IPS DF 6.9 (cell line): ENCODE results near the gene LTF.
"Not testable (repeated sequence)": the region's sequence is repeated elsewhere in the genome, so short reads cannot be mapped to it uniquely, and the experiment has no call there.

Source experiments
- DNase-seq: peaks from one replicate; pipeline ENCODE4 v3.0.0-alpha.2; 2013; ENCODE audit warnings: low read depth, low spot score
- H3K27ac ChIP-seq: one replicate; pipeline ENCODE4 v1.5.1; 2013; ENCODE audit warnings: low read length, control low read depth
- H3K27me3 ChIP-seq: 2 replicates; pipeline ENCODE4 v1.6.1; 2013; ENCODE audit warnings: mild to moderate bottlenecking, low read length; ENCODE audit not compliant: control insufficient read depth, insufficient read depth
- H3K36me3 ChIP-seq: 2 replicates; pipeline ENCODE4 v1.6.1; 2013; ENCODE audit warnings: low read length; ENCODE audit not compliant: control insufficient read depth, insufficient read depth
- H3K4me1 ChIP-seq: 2 replicates; pipeline ENCODE4 v1.6.1; 2013; ENCODE audit warnings: low read length; ENCODE audit not compliant: control insufficient read depth, insufficient read depth
- H3K4me3 ChIP-seq: 2 replicates; pipeline ENCODE4 v1.5.1; 2013; ENCODE audit warnings: mild to moderate bottlenecking, low read length
- H3K9me3 ChIP-seq: 2 replicates; pipeline ENCODE4 v1.6.1; 2013; ENCODE audit warnings: low read length, inconsistent platforms; ENCODE audit not compliant: control insufficient read depth, insufficient read depth
- WGBS: extraction: QIAGEN DNeasy Blood & Tissue Kit; methylation state at CpG from one replicate; pipeline ENCODE4 v1.1.7; 2013; ENCODE audit warnings: mixed read lengths, missing lambda C conversion rate; ENCODE audit not compliant: insufficient read length, insufficient coverage; 5-methylcytosine and 5-hydroxymethylcytosine counted together

The LTF gene

DNA sequence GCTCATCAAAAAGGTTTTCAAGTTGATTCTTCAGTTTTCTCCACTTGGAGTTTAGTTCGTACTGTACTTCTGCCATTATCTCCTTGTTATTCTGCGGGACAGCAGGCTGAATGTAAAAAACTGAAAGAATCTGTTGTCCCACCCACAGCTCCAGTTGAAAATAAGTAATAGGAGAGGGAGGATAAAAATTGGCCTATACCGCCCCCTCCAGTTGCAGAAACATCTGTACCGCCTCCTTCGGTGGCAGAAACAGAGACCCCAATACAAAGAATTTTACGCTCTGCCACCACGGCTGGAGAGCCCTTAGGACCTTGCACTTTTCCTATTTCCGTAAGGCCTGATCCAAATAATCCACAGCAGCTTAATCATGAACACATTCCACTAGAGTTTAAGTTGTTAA lies 37.3 kb downstream of the LTF start:
- not testable (repeated sequence) for DNase-seq, H3K4me3 ChIP-seq
- WGBS: no CpG with 5 or more reads among the region's 8 CpGs

DNA sequence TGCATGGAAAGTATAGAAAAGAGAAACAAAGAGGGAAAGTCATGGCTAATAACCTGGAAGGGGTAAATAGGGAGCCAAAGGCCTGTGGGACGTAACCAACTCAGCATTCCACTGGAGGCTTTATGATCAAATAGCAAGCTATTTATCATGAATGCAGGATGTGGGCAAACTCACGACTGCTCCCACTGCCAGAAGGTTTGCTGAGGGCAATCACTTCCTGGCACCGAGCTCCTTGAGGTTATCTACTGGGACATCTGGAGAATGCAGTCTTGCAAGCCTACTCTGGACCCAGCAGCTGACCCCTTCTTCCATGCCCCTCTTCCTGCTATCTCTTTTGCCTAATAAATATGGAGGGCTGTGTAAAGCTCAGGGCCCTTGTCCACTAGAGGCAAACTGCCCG lies 38.2 kb downstream of the LTF start:
- WGBS: no CpG with 5 or more reads among the region's 4 CpGs
- not testable (repeated sequence) for H3K4me3 ChIP-seq, H3K9me3 ChIP-seq, H3K4me1 ChIP-seq, H3K27me3 ChIP-seq, DNase-seq, H3K36me3 ChIP-seq, H3K27ac ChIP-seq

More for the DNA sequence above, 37.3 kb downstream of the LTF start:
- H3K27me3 ChIP-seq, H3K4me1 ChIP-seq, H3K36me3 ChIP-seq, H3K9me3 ChIP-seq, H3K27ac ChIP-seq: not testable (repeated sequence)

DNA sequence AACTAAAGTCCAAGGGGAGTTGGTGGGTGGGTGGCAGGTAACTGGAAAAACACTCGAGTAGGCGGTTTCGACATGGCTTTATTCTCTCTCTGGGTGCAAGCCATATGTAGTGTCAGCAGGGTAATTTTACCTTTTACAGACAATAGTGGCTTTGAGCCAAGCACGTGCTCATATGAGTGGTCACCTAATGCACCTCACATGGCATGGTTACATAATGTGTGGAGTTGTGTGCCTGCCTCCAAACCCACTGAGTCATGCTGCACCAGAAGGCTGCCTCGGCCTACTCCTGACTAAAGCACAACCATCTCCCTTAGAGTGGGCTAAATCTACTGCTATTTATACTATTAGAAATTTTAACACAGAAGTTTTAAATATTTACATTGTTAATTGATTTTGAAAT lies 41.1 kb downstream of the LTF start:
- no peak for DNase-seq
- H3K27ac ChIP-seq: no peak overlapping the region
- WGBS: no CpG with 5 or more reads among the region's 5 CpGs

DNA sequence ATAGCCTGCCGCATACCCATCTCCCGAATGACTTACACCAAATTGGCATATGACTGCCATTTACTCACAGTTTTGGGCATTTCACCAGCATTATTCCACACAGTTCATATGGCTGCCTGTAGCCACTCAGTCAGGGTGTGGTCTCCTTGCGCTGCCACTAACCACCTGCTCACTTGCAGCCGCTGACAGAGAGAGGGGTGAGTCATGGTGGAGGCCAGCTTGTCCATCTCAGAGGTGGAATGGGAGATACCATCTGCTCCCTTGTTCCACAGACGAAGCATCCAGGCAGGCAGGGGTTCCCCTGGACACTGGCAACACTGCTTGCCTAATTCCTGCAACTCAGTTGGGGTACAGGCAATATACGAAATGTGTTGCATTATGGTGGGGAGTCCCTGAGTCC lies 42.1 kb downstream of the LTF start:
- Histone ChIP-seq H3K27ac (no peak overlapping the region), H3K27me3 (no peaks in the 10 kb centered on the region), H3K36me3 (no peaks in the 10 kb centered on the region), H3K4me3 (no peak overlapping the region), H3K4me1 (peaks cover 2% of the 10 kb centered on the region; the same call in 1 of the 2 replicates), H3K9me3 (no peaks in the 10 kb centered on the region)
- WGBS: no CpG with 5 or more reads among the region's 6 CpGs
- no peak for DNase-seq

More for the DNA sequence above, 41.1 kb downstream of the LTF start:
- Histone ChIP-seq H3K4me3 (no peak overlapping the region), H3K4me1 (peaks cover under 1% of the 10 kb centered on the region; the same call in 1 of the 2 replicates), H3K36me3 (no peaks in the 10 kb centered on the region), H3K27me3 (no peaks in the 10 kb centered on the region), H3K9me3 (no peaks in the 10 kb centered on the region)

DNA sequence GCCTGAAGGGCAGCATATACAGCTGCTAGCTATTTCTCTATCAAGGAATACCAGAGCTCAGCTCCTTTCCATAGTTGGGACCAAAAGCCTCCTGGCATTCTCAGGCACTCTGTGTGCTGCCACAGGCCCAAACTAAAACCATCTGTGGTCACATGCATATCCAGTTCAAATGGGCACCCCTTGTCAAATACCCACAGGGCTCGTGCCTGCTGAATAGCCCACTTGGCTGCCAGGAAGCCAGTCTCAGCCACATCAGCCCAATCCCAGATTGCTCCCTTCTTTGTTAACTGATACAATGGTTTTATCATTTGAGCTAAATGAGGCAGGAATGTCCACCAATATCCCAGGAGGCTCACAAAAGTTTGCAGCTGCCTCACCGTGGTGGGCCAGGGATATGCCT lies 43.8 kb downstream of the LTF start:
- H3K27ac ChIP-seq: no peak overlapping the region
- H3K27me3 ChIP-seq: no peaks in the 10 kb centered on the region
- no peaks in the 10 kb centered on the region for H3K36me3 ChIP-seq
- DNase-seq: no peak
- no peak overlapping the region for H3K4me3 ChIP-seq
- no peaks in the 10 kb centered on the region for H3K9me3 ChIP-seq
- peaks cover 2% of the 10 kb centered on the region; the same call in 1 of the 2 replicates for H3K4me1 ChIP-seq
- no CpG with 5 or more reads among the region's 2 CpGs for WGBS

DNA sequence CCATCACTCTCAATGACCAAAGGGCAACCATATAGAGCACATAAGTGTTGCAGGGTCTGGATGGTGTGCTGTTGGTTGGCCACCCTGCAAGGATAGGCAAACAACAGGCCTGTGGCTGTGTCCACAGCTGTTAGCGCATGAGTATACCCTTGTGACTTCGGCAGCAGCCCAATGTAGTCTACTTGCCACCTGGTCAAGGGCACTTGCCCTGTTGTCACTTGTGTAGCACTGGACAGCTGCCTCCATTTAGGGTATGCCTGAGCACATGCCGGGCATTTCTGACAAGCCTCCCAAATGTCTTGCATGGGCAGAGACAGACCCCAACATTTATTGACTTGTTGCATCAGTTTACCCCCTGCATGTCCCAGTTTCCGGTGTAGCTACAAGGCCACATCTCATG lies 44.9 kb downstream of the LTF start:
- Histone ChIP-seq H3K4me1 (peaks cover 2% of the 10 kb centered on the region; the same call in 1 of the 2 replicates), H3K27me3 (no peaks in the 10 kb centered on the region), H3K9me3 (no peaks in the 10 kb centered on the region), H3K4me3 (no peak overlapping the region), H3K27ac (no peak overlapping the region), H3K36me3 (no peaks in the 10 kb centered on the region)
- DNase-seq: no peak
- WGBS: no CpG with 5 or more reads among the region's 4 CpGs

DNA sequence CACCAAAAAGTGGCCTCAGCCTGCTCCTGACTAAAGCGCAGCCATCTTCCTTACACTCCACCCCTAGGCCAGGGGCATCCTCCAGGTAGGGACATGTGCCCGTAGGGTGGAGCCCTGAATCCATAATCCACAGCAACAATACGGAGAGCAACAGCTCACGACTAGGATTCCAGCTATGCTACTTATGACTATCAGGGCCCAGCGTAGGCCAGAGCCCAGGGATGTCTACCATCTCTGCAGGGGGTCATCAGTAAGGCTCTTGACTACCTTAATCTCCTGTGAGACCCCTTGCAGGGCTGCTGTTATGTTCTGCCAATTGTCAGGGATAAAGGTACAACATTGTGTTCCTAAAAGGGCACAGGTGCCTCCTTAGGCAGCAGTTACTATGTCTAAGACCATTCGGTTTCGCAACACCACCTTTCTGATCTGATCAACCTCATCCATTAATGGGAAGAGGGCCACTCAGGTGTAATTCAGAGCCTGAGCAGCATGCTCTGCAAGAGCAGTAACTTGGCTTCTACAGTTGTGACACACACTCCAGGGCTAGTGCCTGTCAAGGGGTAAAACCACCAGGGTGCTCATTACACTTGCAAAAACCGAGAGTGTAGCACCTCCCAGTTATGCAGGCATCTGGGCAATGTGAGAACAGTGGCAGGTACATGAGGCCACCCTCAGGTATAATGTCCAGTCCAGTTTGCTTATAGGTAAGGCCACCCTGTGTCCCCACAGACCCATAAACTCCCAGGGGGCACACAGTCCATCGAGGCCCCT lies 46.7 kb downstream of the LTF start:
- DNase-seq: no peak
- Histone ChIP-seq H3K36me3 (no peaks in the 10 kb centered on the region), H3K9me3 (no peaks in the 10 kb centered on the region), H3K4me3 (no peak overlapping the region), H3K4me1 (peaks cover 2% of the 10 kb centered on the region; the same call in 1 of the 2 replicates), H3K27ac (no peak overlapping the region), H3K27me3 (no peaks in the 10 kb centered on the region)
- no CpG with 5 or more reads among the region's 9 CpGs for WGBS

DNA sequence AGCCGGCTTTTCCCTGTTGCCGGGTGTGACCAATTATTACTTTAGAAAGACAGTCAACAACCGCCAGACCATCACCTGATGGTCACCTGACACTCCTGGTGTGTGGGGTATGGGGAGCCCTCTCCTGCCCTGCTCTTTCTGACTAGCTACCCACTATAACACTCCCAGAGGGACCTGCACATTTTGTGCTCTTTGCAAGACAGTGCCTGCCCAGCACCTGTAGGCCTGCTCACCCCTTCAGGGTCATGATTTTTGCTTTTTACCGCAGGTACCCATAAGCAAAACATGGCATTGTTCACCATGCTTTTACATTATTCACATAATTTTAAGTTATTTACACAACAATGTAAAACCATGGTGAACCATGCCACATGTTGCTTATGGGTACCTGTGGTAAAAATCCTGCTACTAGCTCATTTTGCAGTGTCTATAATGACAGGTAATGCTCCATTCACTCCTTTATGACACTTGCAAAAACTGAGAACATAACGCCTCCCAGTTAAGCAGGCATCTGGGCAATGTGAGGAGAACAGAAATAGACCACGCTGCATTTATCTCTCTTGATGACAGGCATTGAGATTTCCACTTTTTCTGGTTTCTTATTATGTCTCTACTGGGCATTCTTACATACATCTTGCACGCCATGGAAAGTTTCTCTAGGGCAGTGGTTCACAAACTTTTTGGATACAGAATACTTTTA lies 47.7 kb downstream of the LTF start:
- H3K4me3 ChIP-seq: no peak overlapping the region
- no peaks in the 10 kb centered on the region for H3K9me3 ChIP-seq
- H3K27me3 ChIP-seq: no peaks in the 10 kb centered on the region
- no peak for DNase-seq
- peaks cover 2% of the 10 kb centered on the region; the same call in 1 of the 2 replicates for H3K4me1 ChIP-seq
- H3K36me3 ChIP-seq: no peaks in the 10 kb centered on the region
- WGBS: no CpG with 5 or more reads among the region's 7 CpGs
- no peak overlapping the region for H3K27ac ChIP-seq

DNA sequence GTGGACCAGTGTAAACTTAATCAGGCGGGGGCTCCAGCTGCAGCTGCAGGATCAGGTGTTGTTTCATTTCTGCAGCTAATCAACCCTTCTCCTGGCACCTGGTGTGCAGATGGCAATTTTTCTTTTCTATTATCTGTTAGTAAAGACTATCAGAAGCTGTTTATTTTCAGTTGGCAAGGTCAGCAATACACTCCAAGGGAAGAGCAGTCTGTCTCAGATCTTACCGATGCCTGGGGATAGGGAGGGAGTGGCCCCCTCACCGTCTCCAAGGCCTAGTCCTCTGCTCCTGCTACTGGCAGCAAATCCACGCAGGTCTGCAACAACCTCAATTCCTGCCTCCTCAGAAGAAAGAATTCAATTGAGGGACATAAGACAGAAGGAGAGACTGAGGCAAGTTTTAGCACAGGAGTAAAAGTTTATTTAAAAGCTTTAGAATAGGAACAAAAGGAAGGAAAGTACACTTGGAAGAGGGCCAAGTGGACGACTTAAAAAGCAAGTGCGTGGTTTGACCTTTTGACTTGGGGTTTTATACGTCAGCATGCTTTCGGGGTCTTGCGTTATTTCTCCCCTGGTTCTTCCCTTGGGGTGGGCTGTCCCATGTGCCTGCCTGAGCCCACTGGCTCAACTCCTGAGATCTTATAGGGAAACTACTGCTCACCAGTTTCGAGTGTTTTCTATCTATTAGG lies 48.4 kb downstream of the LTF start:
- WGBS: no CpG with 5 or more reads among the region's 10 CpGs
- Histone ChIP-seq H3K36me3 (no peaks in the 10 kb centered on the region), H3K4me3 (no peak overlapping the region), H3K9me3 (no peaks in the 10 kb centered on the region), H3K4me1 (peaks cover 2% of the 10 kb centered on the region; the same call in 1 of the 2 replicates), H3K27me3 (no peaks in the 10 kb centered on the region), H3K27ac (no peak overlapping the region)
- DNase-seq: no peak

DNA sequence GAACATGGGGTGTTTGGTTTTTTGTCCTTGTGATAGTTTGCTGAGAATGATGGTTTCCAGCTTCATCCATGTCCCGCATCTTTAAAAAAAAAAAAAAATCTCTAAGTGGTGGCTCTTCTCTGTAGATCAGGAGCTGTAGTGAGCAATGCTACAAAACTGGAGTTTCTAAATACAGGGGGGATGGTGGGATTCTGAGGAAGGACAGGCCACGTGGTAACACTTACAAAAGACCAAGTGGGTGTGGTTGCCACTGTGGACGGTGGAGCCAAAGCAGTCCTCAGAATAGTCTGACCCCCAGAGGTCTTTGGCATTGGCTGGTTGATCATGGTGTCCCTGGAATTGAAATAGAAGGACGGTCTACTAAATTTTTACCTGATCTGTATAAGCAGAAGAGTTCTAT lies 50.0 kb downstream of the LTF start:
- Histone ChIP-seq H3K36me3 (no peaks in the 10 kb centered on the region), H3K4me1 (peaks cover 2% of the 10 kb centered on the region; the same call in 1 of the 2 replicates), H3K27ac (no peak overlapping the region), H3K4me3 (no peak overlapping the region), H3K9me3 (no peaks in the 10 kb centered on the region), H3K27me3 (no peaks in the 10 kb centered on the region)
- WGBS: no CpG with 5 or more reads among the region's 4 CpGs
- no peak for DNase-seq
